OCI-LY3 (cell line): ENCODE results near the gene PRCP.

Experiments used
- H2AFZ ChIP-seq: fragments of 200-600, 300-600 bp; shearing (Covaris generic); 2 replicates; pipeline ENCODE4 v1.6.0; 2014; ENCODE audit warnings: antibody characterized with exemption, low read depth, low read length
- H3K27ac ChIP-seq: fragments of 200-600, 300-600 bp; sonication (generic); 2 replicates; pipeline ENCODE4 v1.5.1; 2014; ENCODE audit warnings: mild to moderate bottlenecking, low read length, moderate library complexity, mixed read lengths
- H3K27me3 ChIP-seq: fragments of 200-600, 300-600 bp; sonication (generic); 2 replicates; pipeline ENCODE4 v1.6.1; 2014; ENCODE audit warnings: low read depth, low read length, mixed read lengths
- H3K36me3 ChIP-seq: fragments of 200-600, 300-600 bp; sonication (generic); replicated peaks from 2 replicates; pipeline ENCODE3; 2014; ENCODE audit warnings: low read depth, low read length, mixed read lengths
- H3K4me1 ChIP-seq: fragments of 300-600, 200-600 bp; sonication (generic); 2 replicates; pipeline ENCODE4 v1.6.1; 2014; ENCODE audit warnings: low read length, mixed read lengths
- H3K4me2 ChIP-seq: fragments of 200-600, 300-600 bp; sonication (generic); 2 replicates; pipeline ENCODE4 v1.6.1; 2014; ENCODE audit warnings: low read length, mixed read lengths
- H3K4me3 ChIP-seq: fragments of 300-600, 200-600 bp; sonication (generic); 2 replicates; pipeline ENCODE4 v1.5.1; 2014; ENCODE audit warnings: antibody characterized with exemption, mild to moderate bottlenecking, low read length, moderate library complexity
- H3K79me2 ChIP-seq: fragments of 300-600, 200-600 bp; shearing (Covaris generic); 2 replicates; pipeline ENCODE4 v1.6.1; 2014; ENCODE audit warnings: mild to moderate bottlenecking, low read length, mixed read lengths
- H3K9ac ChIP-seq: fragments of 300-600, 200-600 bp; shearing (Covaris generic); 2 replicates; pipeline ENCODE4 v1.6.0; 2014; ENCODE audit warnings: mild to moderate bottlenecking, low read length, moderate library complexity
- H3K9me3 ChIP-seq: fragments of 200-600, 300-600 bp; shearing (Covaris generic); 2 replicates; pipeline ENCODE4 v1.6.1; 2014; ENCODE audit warnings: low read length, mixed read lengths; ENCODE audit not compliant: insufficient read depth
- H4K20me1 ChIP-seq: fragments of 200-600, 300-600 bp; sonication (generic); 2 replicates; pipeline ENCODE4 v1.6.1; 2016; ENCODE audit warnings: low read length, mixed read lengths; ENCODE audit not compliant: insufficient read depth
- CTCF ChIP-seq: fragments of 200-600, 300-600 bp; sonication (generic); IDR thresholded peaks from 2 replicates; pipeline ENCODE4 v1.5.1; 2014; ENCODE audit warnings: antibody characterized with exemption, low read length, low read depth
- EZH2phosphoT487 ChIP-seq: fragments of 200-600 bp; shearing (Covaris generic); IDR thresholded peaks from 2 replicates; pipeline ENCODE4 v1.6.1; 2018; ENCODE audit warnings: antibody characterized with exemption, mixed run types, low read depth

The PRCP gene

GRCh38 chr11:82837650-82838049 is 62.6 kb downstream of the PRCP start:
- Histone ChIP-seq H3K79me2 (no peaks in the 10 kb centered on the region), H3K4me3 (no peak overlapping the region), H3K9me3 (no peaks in the 10 kb centered on the region), H3K27me3 (no peaks in the 10 kb centered on the region), H3K36me3 (peaks cover 24% of the 10 kb centered on the region), H4K20me1 (no peaks in the 10 kb centered on the region), H3K4me2 (no peak overlapping the region), H3K27ac (no peak overlapping the region), H3K4me1 (no peaks in the 10 kb centered on the region), H2AFZ (no peak overlapping the region), H3K9ac (no peak overlapping the region)
- no peak for TF ChIP-seq CTCF
- TF ChIP-seq EZH2phosphoT487 = no peak

DNA sequence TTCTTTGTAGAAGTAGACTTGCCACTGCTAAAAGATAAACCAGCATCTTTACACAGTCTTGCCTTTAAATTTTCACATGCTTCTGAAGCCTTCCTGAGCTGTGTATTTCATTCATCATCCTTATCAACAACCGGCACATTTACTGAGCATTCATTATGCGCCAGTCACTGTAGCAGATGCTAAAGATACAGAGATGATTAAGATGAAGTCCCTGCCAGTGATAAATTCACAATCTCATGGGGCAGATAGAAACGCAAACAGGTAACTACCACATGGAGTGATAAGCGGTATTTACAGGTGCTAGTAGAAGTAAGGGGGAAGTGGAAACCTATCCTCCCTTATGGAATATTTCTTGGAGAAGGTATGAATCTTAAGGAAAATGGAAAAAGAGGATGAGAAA is 67.2 kb downstream of the PRCP start:
- Histone ChIP-seq H4K20me1 (no peaks in the 10 kb centered on the region), H3K79me2 (no peaks in the 10 kb centered on the region), H3K9ac (no peak overlapping the region), H3K9me3 (no peaks in the 10 kb centered on the region), H3K36me3 (peaks cover 20% of the 10 kb centered on the region), H3K4me1 (no peaks in the 10 kb centered on the region), H3K27me3 (no peaks in the 10 kb centered on the region), H3K4me3 (no peak overlapping the region), H3K27ac (no peak overlapping the region), H3K4me2 (no peak overlapping the region), H2AFZ (no peak overlapping the region)
- TF ChIP-seq CTCF (no peak), EZH2phosphoT487 (no peak)

GRCh38 chr11:82831364-82831763 is 68.9 kb downstream of the PRCP start:
- TF ChIP-seq EZH2phosphoT487 (no peak), CTCF (no peak)
- no peak overlapping the region for H3K27ac ChIP-seq
- H2AFZ ChIP-seq = no peak overlapping the region
- H3K36me3 ChIP-seq = peaks cover 12% of the 10 kb centered on the region
- H3K27me3 ChIP-seq = no peaks in the 10 kb centered on the region
- H3K9ac ChIP-seq = no peak overlapping the region
- no peak overlapping the region for H3K4me3 ChIP-seq
- H3K79me2 ChIP-seq = no peaks in the 10 kb centered on the region
- no peaks in the 10 kb centered on the region for H3K4me1 ChIP-seq
- H3K4me2 ChIP-seq = no peak overlapping the region
- no peaks in the 10 kb centered on the region for H3K9me3 ChIP-seq
- H4K20me1 ChIP-seq = no peaks in the 10 kb centered on the region

GRCh38 chr11:82830746-82831145 is 69.5 kb downstream of the PRCP start:
- Histone ChIP-seq H3K79me2 (no peaks in the 10 kb centered on the region), H3K9ac (no peak overlapping the region), H3K36me3 (peaks cover 10% of the 10 kb centered on the region), H2AFZ (no peak overlapping the region), H3K4me3 (no peak overlapping the region), H3K4me1 (no peaks in the 10 kb centered on the region), H4K20me1 (no peaks in the 10 kb centered on the region), H3K9me3 (no peaks in the 10 kb centered on the region), H3K4me2 (no peak overlapping the region), H3K27ac (no peak overlapping the region), H3K27me3 (no peaks in the 10 kb centered on the region)
- TF ChIP-seq CTCF (no peak), EZH2phosphoT487 (no peak)
